Measurements from ENCODE around the gene TMEM250. TPM values are rescaled to one million over a fixed set of nuclear protein-coding genes. Genes with fewer than 3 reads are reported as not detected.
A peak's percentile ranks its signal among the peaks of the same experiment; 100 is the strongest.

The TMEM250 gene
- total and polyA plus RNA-seq, 10 donors = 10.7 to 31.3 (median 25.8) TPM

DNA sequence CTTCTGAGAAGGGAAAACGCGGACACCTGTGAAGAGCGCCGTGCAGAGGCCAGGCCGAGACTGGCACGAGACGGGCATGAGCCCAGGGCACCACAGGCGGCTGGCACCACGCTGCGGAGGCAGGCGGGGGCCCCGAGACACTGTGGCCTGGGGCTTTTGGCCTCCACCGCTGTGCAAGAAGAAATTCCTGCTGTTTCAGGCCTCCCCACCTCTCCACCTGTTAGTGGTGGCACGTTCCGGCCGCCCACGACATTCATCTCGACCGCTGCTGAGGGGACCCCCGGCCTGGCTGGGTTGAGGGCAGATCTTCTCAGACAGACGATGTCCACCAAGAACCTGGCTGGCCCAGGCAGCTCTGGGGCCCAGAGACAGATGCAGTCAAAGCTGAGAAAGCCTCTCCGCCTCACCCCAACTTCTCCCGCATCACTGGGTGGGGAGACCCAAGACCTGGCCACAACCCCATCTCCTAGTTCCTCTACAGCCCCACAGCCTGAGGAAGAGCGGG lies 35.1 kb downstream of the TMEM250 start:
- DNase-seq = no peak
- Histone ChIP-seq H3K27ac (no peak overlapping the region), H3K4me3 (no peak overlapping the region), H3K4me1 (peaks cover 24 to 99% (median 67%) of the 10 kb centered on the region in 6 donors), H3K36me3 (peaks cover 0 to 27% (median 0%) of the 10 kb centered on the region in 6 donors), H3K27me3 (replicated peaks in 1 of 7) (peaks cover 0 to 14% (median 0%) of the 10 kb centered on the region in 7 donors), H3K9me3 (no peaks in the 10 kb centered on the region)
- no peak for TF ChIP-seq POLR2AphosphoS5 (IDR thresholded peaks at IDR 0.05)
- TF ChIP-seq, protein P1, sequence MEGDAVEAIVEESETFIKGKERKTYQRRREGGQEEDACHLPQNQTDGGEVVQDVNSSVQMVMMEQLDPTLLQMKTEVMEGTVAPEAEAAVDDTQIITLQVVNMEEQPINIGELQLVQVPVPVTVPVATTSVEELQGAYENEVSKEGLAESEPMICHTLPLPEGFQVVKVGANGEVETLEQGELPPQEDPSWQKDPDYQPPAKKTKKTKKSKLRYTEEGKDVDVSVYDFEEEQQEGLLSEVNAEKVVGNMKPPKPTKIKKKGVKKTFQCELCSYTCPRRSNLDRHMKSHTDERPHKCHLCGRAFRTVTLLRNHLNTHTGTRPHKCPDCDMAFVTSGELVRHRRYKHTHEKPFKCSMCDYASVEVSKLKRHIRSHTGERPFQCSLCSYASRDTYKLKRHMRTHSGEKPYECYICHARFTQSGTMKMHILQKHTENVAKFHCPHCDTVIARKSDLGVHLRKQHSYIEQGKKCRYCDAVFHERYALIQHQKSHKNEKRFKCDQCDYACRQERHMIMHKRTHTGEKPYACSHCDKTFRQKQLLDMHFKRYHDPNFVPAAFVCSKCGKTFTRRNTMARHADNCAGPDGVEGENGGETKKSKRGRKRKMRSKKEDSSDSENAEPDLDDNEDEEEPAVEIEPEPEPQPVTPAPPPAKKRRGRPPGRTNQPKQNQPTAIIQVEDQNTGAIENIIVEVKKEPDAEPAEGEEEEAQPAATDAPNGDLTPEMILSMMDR (IDR thresholded peaks at IDR 0.05 in 8 of 11, conservative IDR thresholded peaks at IDR 0.05 in 3 of 11) = no peak
- no peak for TF ChIP-seq POLR2A (IDR thresholded peaks at IDR 0.05)
- intact Hi-C loops (cut with DNase I; ENCODE audit: low total_unique reads) = no loop called here
- WGBS, 5 donors = 92 to 97% (median 92%) methylated on average over 15 to 24 of the region's 24 CpGs

DNA sequence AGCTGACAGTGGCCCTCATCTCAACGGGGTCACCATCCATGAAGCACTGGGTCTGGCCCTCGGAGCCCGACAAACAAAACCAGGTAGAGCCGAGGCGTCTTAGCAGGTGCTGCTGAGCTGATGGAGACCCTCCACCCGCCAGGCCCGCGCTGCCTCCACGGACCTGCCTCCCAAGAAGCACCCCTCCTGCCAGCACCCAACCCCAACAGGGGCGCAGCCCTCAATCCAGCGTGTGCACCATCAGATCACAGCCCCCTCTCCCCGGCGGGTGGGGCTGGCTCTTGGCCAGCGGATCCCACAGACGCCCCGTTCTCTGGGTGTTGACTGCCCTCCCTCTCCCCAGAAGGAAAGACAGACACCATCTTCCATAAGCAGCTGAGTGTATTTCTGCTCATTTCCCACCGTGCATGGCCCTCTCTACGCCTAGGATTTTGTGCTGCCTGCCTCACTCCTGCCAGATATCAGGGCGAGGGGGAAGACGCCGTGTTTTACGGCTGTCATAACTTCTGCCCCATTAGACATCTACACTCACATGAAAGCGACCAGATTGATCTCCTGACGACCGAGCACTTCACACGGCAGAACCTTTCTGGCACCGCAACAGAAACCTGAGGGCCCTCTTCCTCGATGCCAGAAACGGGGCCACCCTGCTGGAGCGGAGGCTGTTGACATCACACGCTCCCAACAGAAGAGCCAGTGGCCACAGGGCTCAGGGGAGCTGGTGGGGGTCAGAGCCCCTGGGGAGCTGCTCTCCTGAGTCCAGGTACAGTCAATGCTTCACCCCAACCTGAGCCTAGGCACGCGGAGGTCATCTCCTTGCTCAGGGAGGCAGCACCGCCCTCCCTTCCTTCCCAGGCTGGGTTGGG lies 35.9 kb downstream of the TMEM250 start:
- Histone ChIP-seq H3K4me3 (no peak overlapping the region), H3K4me1 (peaks cover 24 to 99% (median 63%) of the 10 kb centered on the region in 6 donors), H3K9me3 (no peaks in the 10 kb centered on the region), H3K27ac (no peak overlapping the region), H3K36me3 (peaks cover 0 to 33% (median 0%) of the 10 kb centered on the region in 6 donors), H3K27me3 (replicated peaks in 1 of 7) (peaks cover 0 to 6% (median 0%) of the 10 kb centered on the region in 7 donors)
- WGBS, 5 donors = 81 to 91% (median 86%) methylated on average over 26 to 34 of the region's 34 CpGs
- intact Hi-C loops (cut with DNase I; ENCODE audit: low total_unique reads) = no loop called here
- DNase-seq = no peak
- TF ChIP-seq, protein P1 (IDR thresholded peaks at IDR 0.05 in 8 of 11, conservative IDR thresholded peaks at IDR 0.05 in 3 of 11) = no peak
- TF ChIP-seq POLR2AphosphoS5 (IDR thresholded peaks at IDR 0.05) (no peak), POLR2A (IDR thresholded peaks at IDR 0.05) (no peak)

- peak overlapping the region in 4 of 8 donors; percentile 20 to 63 (median 42) for H3K27ac ChIP-seq
- H3K27me3 ChIP-seq (replicated peaks in 1 of 7) = no peaks in the 10 kb centered on the region
- no peaks in the 10 kb centered on the region for H3K9me3 ChIP-seq
- peaks cover 24 to 97% (median 60%) of the 10 kb centered on the region in 6 donors for H3K4me1 ChIP-seq
- DNase-seq = no peak
- H3K36me3 ChIP-seq = peaks cover 0 to 33% (median 0%) of the 10 kb centered on the region in 6 donors
- 87 to 96% (median 93%) methylated on average over 6 to 24 of the region's 24 CpGs for WGBS, 5 donors
- intact Hi-C loops (cut with DNase I; ENCODE audit: low total_unique reads) = no loop called here
- H3K4me3 ChIP-seq = no peak overlapping the region
- TF ChIP-seq POLR2A (IDR thresholded peaks at IDR 0.05) (no peak), POLR2AphosphoS5 (IDR thresholded peaks at IDR 0.05) (peak in 1 of 3 donors; percentile 9)
- TF ChIP-seq, protein P1 (IDR thresholded peaks at IDR 0.05 in 8 of 11, conservative IDR thresholded peaks at IDR 0.05 in 3 of 11) = no peak
Observed at GRCh38 chr9:136081826-136082495, 36.7 kb downstream of the TMEM250 start.
